Brain microvascular endothelial cell (primary cell): ENCODE data around the gene RUNX3.

Experiments used
- DNase-seq: peaks from one replicate; pipeline ENCODE4 v3.0.0-alpha.2; 2020
- H3K27ac ChIP-seq: fragments of 250-450 bp; sonication (Bioruptor Pico); 2 replicates; pipeline ENCODE4 v1.5.1; 2020; ENCODE audit warnings: mild to moderate bottlenecking, moderate library complexity
- H3K27me3 ChIP-seq: fragments of 250-450 bp; sonication (Bioruptor Pico); replicated peaks from 2 replicates; pipeline ENCODE4 v1.5.1; 2020; ENCODE audit warnings: mild to moderate bottlenecking
- H3K36me3 ChIP-seq: fragments of 250-450 bp; sonication (Bioruptor Pico); replicated peaks from 2 replicates; pipeline ENCODE4 v1.5.1; 2020; ENCODE audit warnings: mild to moderate bottlenecking
- H3K4me3 ChIP-seq: 2 replicates; pipeline ENCODE4 v1.5.1; 2011; ENCODE audit warnings: low read depth, mild to moderate bottlenecking, control low read depth, low read length, moderate library complexity
- in situ Hi-C: cut with HindIII; loops from 2 replicates; pipeline ENCODE4 v1.10.0; 2017; ENCODE audit warnings: low sequenced_read_pairs, low pct_ligation_motif_present
- TF ChIP-seq, protein P1 (sequence below): IDR thresholded peaks from 2 replicates; pipeline ENCODE4 v1.5.1; 2011; ENCODE audit warnings: low read depth, mild to moderate bottlenecking, moderate library complexity, low read length, control low read depth, inconsistent platforms; ENCODE audit errors: missing control alignments

The RUNX3 gene

DNA sequence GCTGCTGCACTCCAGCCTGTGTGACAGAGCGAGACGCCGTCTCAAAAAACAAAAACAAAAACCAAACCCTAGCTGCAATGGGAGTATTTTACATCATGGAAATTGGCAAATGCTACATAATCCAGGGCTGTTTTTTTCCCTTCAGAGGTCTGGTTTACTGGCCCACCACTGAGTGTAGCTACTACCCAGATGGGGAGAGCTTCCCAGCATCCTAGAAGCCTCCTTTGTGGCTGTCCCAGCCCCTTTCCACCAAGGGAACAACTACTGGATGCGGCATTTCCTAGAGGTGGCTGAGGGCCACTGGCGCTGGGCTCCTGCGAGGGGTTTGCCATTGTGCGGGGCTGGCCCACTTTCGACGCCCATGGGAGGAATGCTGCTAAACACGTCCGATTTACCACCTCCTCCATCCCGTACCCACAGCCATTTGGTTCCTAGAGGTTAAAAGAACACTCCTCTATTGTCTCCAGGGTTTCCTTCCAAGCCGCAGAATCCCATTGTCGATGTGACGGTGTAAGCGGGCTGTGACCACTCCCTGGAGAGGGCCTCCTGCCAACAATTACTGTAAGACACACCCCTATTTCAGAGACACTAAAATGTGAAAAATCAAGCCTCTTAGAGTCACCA is 55.4 kb downstream of the RUNX3 start:
- DNase-seq, result no peak
- in situ Hi-C loops, result no loop called here
- Histone ChIP-seq H3K36me3 (no peaks in the 10 kb centered on the region), H3K27me3 (no peaks in the 10 kb centered on the region), H3K4me3 (no peak overlapping the region), H3K27ac (no peak overlapping the region)
- TF ChIP-seq, protein P1, sequence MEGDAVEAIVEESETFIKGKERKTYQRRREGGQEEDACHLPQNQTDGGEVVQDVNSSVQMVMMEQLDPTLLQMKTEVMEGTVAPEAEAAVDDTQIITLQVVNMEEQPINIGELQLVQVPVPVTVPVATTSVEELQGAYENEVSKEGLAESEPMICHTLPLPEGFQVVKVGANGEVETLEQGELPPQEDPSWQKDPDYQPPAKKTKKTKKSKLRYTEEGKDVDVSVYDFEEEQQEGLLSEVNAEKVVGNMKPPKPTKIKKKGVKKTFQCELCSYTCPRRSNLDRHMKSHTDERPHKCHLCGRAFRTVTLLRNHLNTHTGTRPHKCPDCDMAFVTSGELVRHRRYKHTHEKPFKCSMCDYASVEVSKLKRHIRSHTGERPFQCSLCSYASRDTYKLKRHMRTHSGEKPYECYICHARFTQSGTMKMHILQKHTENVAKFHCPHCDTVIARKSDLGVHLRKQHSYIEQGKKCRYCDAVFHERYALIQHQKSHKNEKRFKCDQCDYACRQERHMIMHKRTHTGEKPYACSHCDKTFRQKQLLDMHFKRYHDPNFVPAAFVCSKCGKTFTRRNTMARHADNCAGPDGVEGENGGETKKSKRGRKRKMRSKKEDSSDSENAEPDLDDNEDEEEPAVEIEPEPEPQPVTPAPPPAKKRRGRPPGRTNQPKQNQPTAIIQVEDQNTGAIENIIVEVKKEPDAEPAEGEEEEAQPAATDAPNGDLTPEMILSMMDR, result no peak

DNA sequence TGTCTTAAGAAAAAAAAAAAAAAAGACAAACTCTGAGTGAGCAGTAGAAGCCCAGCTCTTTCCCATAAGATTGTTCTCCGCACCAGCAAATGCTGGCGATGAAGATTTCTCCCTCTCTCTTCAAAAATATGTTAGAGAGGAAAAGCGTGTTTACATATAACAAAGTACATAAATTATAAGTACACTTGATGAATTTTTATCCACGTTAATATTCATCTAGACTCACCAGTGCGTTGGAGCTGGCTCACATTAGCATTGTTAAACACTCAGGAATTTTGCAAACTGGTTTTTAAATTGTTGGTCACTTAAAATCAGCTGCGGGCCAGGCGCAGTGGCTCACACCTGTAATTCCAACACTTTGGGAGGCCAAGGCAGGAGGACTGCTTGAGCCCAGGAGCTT is 56.0 kb downstream of the RUNX3 start:
- Histone ChIP-seq H3K27ac (no peak overlapping the region), H3K27me3 (no peaks in the 10 kb centered on the region), H3K4me3 (no peak overlapping the region), H3K36me3 (no peaks in the 10 kb centered on the region)
- no peak for DNase-seq
- TF ChIP-seq, protein P1, result no peak
- in situ Hi-C loops, result no loop called here

DNA sequence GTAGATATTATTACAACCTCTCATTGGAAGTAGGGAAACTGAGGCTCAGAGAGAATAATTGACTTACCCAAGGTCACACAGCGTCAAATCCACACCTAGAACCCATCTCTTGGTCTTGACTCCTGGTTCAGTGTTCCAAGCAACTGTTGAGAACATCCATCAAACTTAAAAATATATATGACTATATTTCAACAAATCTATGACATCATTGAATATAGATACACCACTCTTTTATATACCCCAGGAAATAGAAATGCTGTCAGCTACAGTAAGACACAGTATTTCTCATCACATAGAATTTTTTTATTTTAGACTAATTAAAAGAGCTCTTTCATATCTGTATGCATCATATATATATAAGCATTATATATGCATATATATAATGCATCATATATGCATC is 56.9 kb downstream of the RUNX3 start:
- Histone ChIP-seq H3K4me3 (no peak overlapping the region), H3K27me3 (no peaks in the 10 kb centered on the region), H3K27ac (no peak overlapping the region), H3K36me3 (no peaks in the 10 kb centered on the region)
- DNase-seq, result no peak
- TF ChIP-seq, protein P1, result no peak
- in situ Hi-C loops, result no loop called here

DNA sequence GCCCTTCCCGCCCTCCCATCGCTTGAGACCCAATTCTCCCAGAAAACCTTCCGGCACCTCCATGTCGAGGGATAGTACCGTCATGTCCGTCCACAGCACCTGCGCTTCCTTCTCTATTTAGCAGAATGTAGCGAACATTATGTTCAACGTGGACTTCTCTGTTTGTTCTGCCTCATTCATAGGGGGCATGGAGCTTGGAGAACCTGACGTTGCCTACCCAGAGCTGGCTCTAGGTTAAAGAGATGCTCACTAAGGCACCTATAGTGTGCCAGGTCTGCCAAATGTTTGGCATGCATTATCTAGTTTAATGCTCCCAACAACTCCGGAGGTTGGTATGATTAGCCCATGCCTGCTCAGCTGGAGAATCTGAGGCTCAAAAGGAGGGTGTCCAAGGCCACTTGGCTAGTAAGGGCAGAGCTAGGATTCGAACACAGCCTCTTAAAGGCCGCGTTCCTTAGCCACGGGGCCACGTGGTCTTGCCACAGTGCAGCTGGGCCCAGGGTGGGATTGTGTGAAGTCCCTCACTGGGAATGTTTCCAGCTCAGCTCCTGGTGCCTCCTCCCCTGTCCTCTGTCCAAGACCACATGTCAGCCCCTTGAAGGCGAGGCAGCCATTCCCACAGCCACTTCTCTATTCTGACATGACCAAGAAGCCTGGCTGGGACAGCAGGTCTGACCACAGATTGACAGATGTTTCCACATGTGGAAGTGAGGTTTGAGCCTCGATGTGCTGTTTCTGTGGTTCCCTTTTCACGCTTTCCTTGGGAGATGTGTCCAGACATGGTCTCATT is 57.8 kb downstream of the RUNX3 start:
- Histone ChIP-seq H3K27me3 (peaks cover 2% of the 10 kb centered on the region), H3K4me3 (no peak overlapping the region), H3K27ac (no peak overlapping the region), H3K36me3 (no peaks in the 10 kb centered on the region)
- no peak for DNase-seq
- TF ChIP-seq, protein P1, result no peak
- in situ Hi-C loops, result no loop called here

DNA sequence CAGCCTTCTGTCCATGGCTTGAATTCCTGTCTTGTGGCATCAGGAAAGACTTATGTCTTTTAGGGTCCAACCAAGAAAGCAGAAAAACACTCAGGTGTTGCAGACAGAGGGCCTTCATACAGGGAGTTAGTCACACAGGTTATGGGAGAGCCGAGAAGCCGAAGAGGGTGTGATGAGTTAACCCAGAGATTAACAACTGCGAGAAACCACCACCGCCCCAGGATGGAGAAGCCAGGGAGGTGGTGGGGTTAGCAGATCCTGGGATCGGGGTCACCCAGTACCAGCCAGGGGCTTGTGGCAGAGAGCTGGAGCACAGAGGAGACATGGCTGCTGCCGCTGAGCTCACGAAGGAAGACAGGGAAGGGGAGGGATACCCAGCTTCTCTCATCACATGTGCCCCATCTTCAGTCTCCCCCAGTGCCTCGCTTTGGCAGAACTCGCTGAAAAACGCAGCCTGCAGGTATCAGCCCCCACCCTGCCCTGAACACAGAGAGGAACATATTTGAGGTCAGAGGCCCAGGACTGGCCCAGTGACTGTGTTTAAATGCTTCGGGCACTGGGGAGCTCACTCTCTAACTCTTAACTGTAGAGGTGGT is 58.7 kb downstream of the RUNX3 start:
- no peak for DNase-seq
- in situ Hi-C loops, result no loop called here

More for the DNA sequence above, 58.7 kb downstream of the RUNX3 start:
- TF ChIP-seq, protein P1, result no peak
- Histone ChIP-seq H3K4me3 (no peak overlapping the region), H3K36me3 (no peaks in the 10 kb centered on the region), H3K27me3 (peaks cover 5% of the 10 kb centered on the region), H3K27ac (no peak overlapping the region)
